ENCODE results near the gene NUDT7.

NUDT7 gene

DNA sequence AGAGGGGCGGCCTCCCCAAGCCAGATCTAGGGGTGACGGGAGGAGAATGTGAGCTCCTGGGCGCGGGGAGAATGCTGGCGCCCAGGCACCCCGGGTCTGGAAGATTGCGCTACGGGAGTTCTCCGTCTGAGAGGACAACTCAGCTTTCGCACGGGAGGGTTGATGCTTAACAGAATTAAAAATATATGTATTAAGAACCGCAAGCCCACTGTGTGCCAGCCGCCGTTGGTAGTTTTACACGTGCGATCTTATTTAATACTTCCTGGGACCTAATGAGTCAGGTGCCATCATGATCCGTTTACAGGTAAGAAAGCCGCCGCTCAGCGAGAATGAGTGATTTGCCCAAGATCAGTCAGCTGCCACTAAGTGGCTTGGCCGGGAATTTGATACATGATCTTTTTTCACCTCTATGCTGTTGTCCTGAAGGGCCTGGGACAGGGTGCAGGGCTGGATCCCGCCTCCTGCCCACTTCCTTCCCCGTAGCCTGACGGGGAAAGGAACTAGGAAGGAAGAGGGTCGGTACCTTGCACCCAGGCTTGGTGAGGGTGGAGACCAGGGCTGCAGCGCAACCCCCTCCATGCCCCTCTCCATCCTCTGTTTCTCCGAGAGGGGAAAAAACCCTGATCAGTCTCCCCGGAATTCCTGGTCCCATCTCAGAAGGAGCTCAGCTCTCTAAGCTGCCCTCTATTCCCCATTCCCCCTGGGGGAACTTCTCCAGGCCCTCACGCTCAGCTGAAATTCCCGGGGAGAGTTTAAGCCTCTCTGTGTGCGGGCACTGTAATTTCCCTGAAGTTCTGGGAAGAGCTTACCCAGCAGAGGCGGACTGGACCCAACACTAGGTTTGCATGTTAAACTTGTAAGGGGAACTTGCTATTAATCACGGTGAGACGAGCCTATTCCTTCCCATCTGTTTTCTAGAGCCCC, 67.0 kb downstream of the NUDT7 start:
- POLR2A ChIA-PET = interaction anchor here (1.0 to 1.7 kb wide), 3 partner anchors 9 to 175 kb away, joined by 3 to 6 read pairs (median 3); no protein-coding TSS in a partner anchor
- H3K4me3 ChIP-seq (ENCODE audit: low read depth, low read length) = peak overlapping the region; percentile 85
- no peak for DNase-seq (ENCODE audit: low read depth, low spot score)
- CTCF ChIA-PET = interaction anchor here (0.7 to 3.1 kb wide), 8 partner anchors 8 to 181 kb away, joined by 3 to 16 read pairs (median 4); no protein-coding TSS in a partner anchor
- TF ChIP-seq, protein P1, sequence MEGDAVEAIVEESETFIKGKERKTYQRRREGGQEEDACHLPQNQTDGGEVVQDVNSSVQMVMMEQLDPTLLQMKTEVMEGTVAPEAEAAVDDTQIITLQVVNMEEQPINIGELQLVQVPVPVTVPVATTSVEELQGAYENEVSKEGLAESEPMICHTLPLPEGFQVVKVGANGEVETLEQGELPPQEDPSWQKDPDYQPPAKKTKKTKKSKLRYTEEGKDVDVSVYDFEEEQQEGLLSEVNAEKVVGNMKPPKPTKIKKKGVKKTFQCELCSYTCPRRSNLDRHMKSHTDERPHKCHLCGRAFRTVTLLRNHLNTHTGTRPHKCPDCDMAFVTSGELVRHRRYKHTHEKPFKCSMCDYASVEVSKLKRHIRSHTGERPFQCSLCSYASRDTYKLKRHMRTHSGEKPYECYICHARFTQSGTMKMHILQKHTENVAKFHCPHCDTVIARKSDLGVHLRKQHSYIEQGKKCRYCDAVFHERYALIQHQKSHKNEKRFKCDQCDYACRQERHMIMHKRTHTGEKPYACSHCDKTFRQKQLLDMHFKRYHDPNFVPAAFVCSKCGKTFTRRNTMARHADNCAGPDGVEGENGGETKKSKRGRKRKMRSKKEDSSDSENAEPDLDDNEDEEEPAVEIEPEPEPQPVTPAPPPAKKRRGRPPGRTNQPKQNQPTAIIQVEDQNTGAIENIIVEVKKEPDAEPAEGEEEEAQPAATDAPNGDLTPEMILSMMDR (IDR thresholded peaks at IDR 0.05; ENCODE audit: insufficient read depth, low read length, missing control alignments) = no peak

DNA sequence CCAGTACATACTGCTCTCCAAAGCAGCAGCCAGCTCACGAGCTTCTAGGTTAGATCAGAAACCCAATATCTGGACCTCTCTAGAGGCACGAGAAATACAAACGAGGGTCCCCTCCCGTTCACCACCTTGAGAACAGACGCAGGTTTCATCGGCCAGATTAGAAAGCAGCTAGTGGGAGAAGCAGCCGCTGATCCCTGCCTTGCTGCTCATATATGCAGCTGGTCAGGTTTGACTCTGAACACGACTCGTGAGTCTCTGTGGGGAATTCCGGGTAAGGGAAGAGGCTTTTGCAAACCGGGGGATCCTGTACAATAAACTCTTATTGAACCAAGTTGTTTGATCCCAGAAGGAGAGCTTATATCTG, 67.7 kb downstream of the NUDT7 start:
- ChIA-PET CTCF (interaction anchor here (0.7 to 3.1 kb wide), 10 partner anchors 9 to 180 kb away, joined by 3 to 16 read pairs (median 4); no protein-coding TSS in a partner anchor), POLR2A (interaction anchor here (1.1 to 1.7 kb wide), 2 partner anchors 44 to 175 kb away, joined by 3 read pairs; no protein-coding TSS in a partner anchor)
- TF ChIP-seq, protein P1 (IDR thresholded peaks at IDR 0.05; ENCODE audit: insufficient read depth, low read length, missing control alignments) = no peak
- peak overlapping the region; percentile 85 for H3K4me3 ChIP-seq (ENCODE audit: low read depth, low read length)
- no peak for DNase-seq (ENCODE audit: low read depth, low spot score)

DNA sequence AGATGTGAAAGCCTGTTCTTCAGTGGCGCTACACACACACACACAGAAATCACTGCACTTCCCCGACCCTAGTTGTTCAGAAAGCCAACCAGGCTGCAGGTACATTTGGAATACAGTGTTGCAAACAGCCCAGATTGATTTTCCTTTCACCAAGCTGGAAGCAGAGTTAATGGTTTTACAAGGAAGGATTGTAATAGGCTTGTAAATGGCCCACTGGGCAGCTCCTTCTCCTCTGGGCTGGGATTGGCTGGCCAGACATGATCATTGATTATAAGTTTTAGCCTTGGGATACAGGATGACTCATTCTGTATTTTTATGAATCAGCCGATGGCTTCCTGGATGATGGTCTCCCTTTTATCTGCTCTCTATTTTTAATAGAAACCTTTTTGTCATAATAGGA, 68.6 kb downstream of the NUDT7 start:
- H3K4me3 ChIP-seq (ENCODE audit: low read depth, low read length) = no peak overlapping the region
- TF ChIP-seq, protein P1 (IDR thresholded peaks at IDR 0.05; ENCODE audit: insufficient read depth, low read length, missing control alignments) = no peak
- DNase-seq (ENCODE audit: low read depth, low spot score) = no peak
- ChIA-PET POLR2A (no interaction called here), CTCF (interaction anchor here (0.9 to 3.1 kb wide), 6 partner anchors 10 to 179 kb away, joined by 3 to 16 read pairs (median 8); no protein-coding TSS in a partner anchor)

Measured in AG04449 (cell line).